ENCODE data around the gene CHD9.

The CHD9 gene

GRCh38 chr16:53091466-53092211, 36.8 kb downstream of the CHD9 start:
- no peaks in the 10 kb centered on the region for H4K20me1 ChIP-seq
- TF ChIP-seq Cebpa-rat (IDR thresholded peaks at IDR 0.05) = peak in 3 of 11 experiments; percentile 27 to 46 (median 39); a peak in 2 of 22 replicates
- H3K27me3 ChIP-seq = no peaks in the 10 kb centered on the region
- H3K9me3 ChIP-seq (replicated peaks in 1 of 11) = no peaks in the 10 kb centered on the region
- H3K4me2 ChIP-seq = peak overlapping the region; percentile 87 to 99 (median 95)
- H3K4me1 ChIP-seq = peaks cover 78 to 99% (median 92%) of the 10 kb centered on the region in 10 experiments
- H3K9ac ChIP-seq = peak overlapping the region; percentile 38 to 87 (median 83); a peak in 21 of 22 replicates
- peak overlapping the region; percentile 65 to 99 (median 93) for H3K27ac ChIP-seq
- H3K4me3 ChIP-seq = peak overlapping the region; percentile 33 to 66 (median 52)
- peaks cover 0 to 8% (median 0%) of the 10 kb centered on the region in 11 experiments; a peak in 3 of 22 replicates for H3K36me3 ChIP-seq

GRCh38 chr16:53092284-53092683, 37.5 kb downstream of the CHD9 start:
- no peak overlapping the region; a peak in 2 of 20 replicates for H3K4me3 ChIP-seq
- H3K36me3 ChIP-seq = peaks cover 0 to 7% (median 0%) of the 10 kb centered on the region in 11 experiments; a peak in 3 of 22 replicates
- H4K20me1 ChIP-seq = no peaks in the 10 kb centered on the region
- no peaks in the 10 kb centered on the region for H3K9me3 ChIP-seq (replicated peaks in 1 of 11)
- H3K9ac ChIP-seq = peak overlapping the region in 6 of 11 experiments; percentile 36 to 86 (median 83); a peak in 9 of 22 replicates
- peak overlapping the region in 9 of 11 experiments; percentile 87 to 99 (median 94); a peak in 18 of 22 replicates for H3K27ac ChIP-seq
- H3K4me1 ChIP-seq = peaks cover 78 to 99% (median 92%) of the 10 kb centered on the region in 10 experiments
- H3K27me3 ChIP-seq = no peaks in the 10 kb centered on the region
- peak overlapping the region; percentile 87 to 99 (median 95) for H3K4me2 ChIP-seq
- TF ChIP-seq Cebpa-rat (IDR thresholded peaks at IDR 0.05) = no peak

- no peak overlapping the region for H3K4me3 ChIP-seq
- H4K20me1 ChIP-seq = no peaks in the 10 kb centered on the region
- no peak for TF ChIP-seq Cebpa-rat (IDR thresholded peaks at IDR 0.05)
- peaks cover 84 to 99% (median 95%) of the 10 kb centered on the region in 10 experiments for H3K4me1 ChIP-seq
- H3K36me3 ChIP-seq = no peaks in the 10 kb centered on the region
- no peaks in the 10 kb centered on the region for H3K9me3 ChIP-seq (replicated peaks in 1 of 11)
- peak overlapping the region; percentile 87 to 99 (median 95) for H3K4me2 ChIP-seq
- peak overlapping the region in 10 of 11 experiments; percentile 36 to 74 (median 64); a peak in 19 of 22 replicates for H3K9ac ChIP-seq
- peak overlapping the region; percentile 36 to 99 (median 90); a peak in 21 of 22 replicates for H3K27ac ChIP-seq
- H3K27me3 ChIP-seq = no peaks in the 10 kb centered on the region
These were observed 38.5 kb downstream of the CHD9 start for GRCh38 chr16:53093162-53093744.

GRCh38 chr16:53094013-53094630, 39.3 kb downstream of the CHD9 start:
- peak overlapping the region; percentile 87 to 99 (median 95) for H3K4me2 ChIP-seq
- no peaks in the 10 kb centered on the region for H3K27me3 ChIP-seq
- peaks cover 88 to 98% (median 94%) of the 10 kb centered on the region in 10 experiments for H3K4me1 ChIP-seq
- peak overlapping the region; percentile 36 to 74 (median 62); a peak in 19 of 22 replicates for H3K9ac ChIP-seq
- no peaks in the 10 kb centered on the region for H3K36me3 ChIP-seq
- H3K9me3 ChIP-seq (replicated peaks in 1 of 11) = no peaks in the 10 kb centered on the region
- H3K27ac ChIP-seq = peak overlapping the region; percentile 36 to 99 (median 90); a peak in 21 of 22 replicates
- no peaks in the 10 kb centered on the region for H4K20me1 ChIP-seq
- no peak overlapping the region for H3K4me3 ChIP-seq
- no peak for TF ChIP-seq Cebpa-rat (IDR thresholded peaks at IDR 0.05)

- peak overlapping the region in 10 of 11 experiments; percentile 34 to 99 (median 96); a peak in 18 of 22 replicates for H3K27ac ChIP-seq
- no peak for TF ChIP-seq Cebpa-rat (IDR thresholded peaks at IDR 0.05)
- peaks cover 86 to 96% (median 92%) of the 10 kb centered on the region in 10 experiments for H3K4me1 ChIP-seq
- no peaks in the 10 kb centered on the region; a peak in 1 of 22 replicates for H4K20me1 ChIP-seq
- no peaks in the 10 kb centered on the region for H3K27me3 ChIP-seq
- H3K9ac ChIP-seq = peak overlapping the region in 7 of 11 experiments; percentile 85 to 94 (median 90); a peak in 12 of 22 replicates
- H3K36me3 ChIP-seq = peaks cover 0 to 2% (median 0%) of the 10 kb centered on the region in 11 experiments; a peak in 1 of 22 replicates
- H3K4me3 ChIP-seq = peak overlapping the region in 1 of 10 experiments; percentile 17; a peak in 1 of 20 replicates
- no peaks in the 10 kb centered on the region for H3K9me3 ChIP-seq (replicated peaks in 1 of 11)
- H3K4me2 ChIP-seq = peak overlapping the region; percentile 90 to 97 (median 96)
These were observed 42.4 kb downstream of the CHD9 start for GRCh38 chr16:53097190-53097589.

GRCh38 chr16:53098526-53099317, 43.9 kb downstream of the CHD9 start:
- peaks cover 71 to 84% (median 79%) of the 10 kb centered on the region in 10 experiments for H3K4me1 ChIP-seq
- peak overlapping the region; percentile 79 to 99 (median 96) for H3K27ac ChIP-seq
- H3K4me2 ChIP-seq = peak overlapping the region; percentile 90 to 99 (median 96)
- H3K9ac ChIP-seq = peak overlapping the region; percentile 78 to 94 (median 88)
- H3K27me3 ChIP-seq = no peaks in the 10 kb centered on the region
- TF ChIP-seq Cebpa-rat (IDR thresholded peaks at IDR 0.05) = peak in 3 of 11 experiments; percentile 58 to 81 (median 79); a peak in 5 of 22 replicates
- H4K20me1 ChIP-seq = peaks cover 0 to under 1% (median 0%) of the 10 kb centered on the region in 11 experiments; a peak in 2 of 22 replicates
- peaks cover 0 to 18% (median 1%) of the 10 kb centered on the region in 11 experiments; a peak in 4 of 22 replicates for H3K36me3 ChIP-seq
- H3K4me3 ChIP-seq = peak overlapping the region; percentile 48 to 71 (median 64)
- no peaks in the 10 kb centered on the region for H3K9me3 ChIP-seq (replicated peaks in 1 of 11)

- Histone ChIP-seq H3K4me3 (peak overlapping the region; percentile 48 to 71 (median 64)), H3K4me2 (peak overlapping the region; percentile 90 to 99 (median 96)), H3K9ac (peak overlapping the region; percentile 78 to 94 (median 88)), H3K27ac (peak overlapping the region; percentile 79 to 99 (median 96)), H4K20me1 (peaks cover 0 to 5% (median 0%) of the 10 kb centered on the region in 11 experiments; a peak in 2 of 22 replicates), H3K36me3 (peaks cover 0 to 22% (median 7%) of the 10 kb centered on the region in 11 experiments; a peak in 5 of 22 replicates), H3K9me3 (replicated peaks in 1 of 11) (no peaks in the 10 kb centered on the region), H3K27me3 (no peaks in the 10 kb centered on the region), H3K4me1 (peaks cover 63 to 76% (median 71%) of the 10 kb centered on the region in 10 experiments)
- TF ChIP-seq Cebpa-rat (IDR thresholded peaks at IDR 0.05) = no peak
These were observed 44.7 kb downstream of the CHD9 start for GRCh38 chr16:53099318-53100130.
